ENCODE measurements around the gene TRIM33.
A peak's percentile ranks its signal among the peaks of the same experiment; 100 is the strongest.
"Not testable (repeated sequence)": the region's sequence is repeated elsewhere in the genome, so short reads cannot be mapped to it uniquely, and the experiment has no call there.

TRIM33 gene

GRCh38 chr1:114379358-114379757 lies 131.6 kb downstream of the TRIM33 start:
- Histone ChIP-seq H3K27me3 (no peaks in the 10 kb centered on the region), H3K9me3 (replicated peaks in 1 of 11) (peaks cover 51 to 69% (median 63%) of the 10 kb centered on the region in 11 experiments), H3K4me1 (no peaks in the 10 kb centered on the region), H4K20me1 (no peaks in the 10 kb centered on the region), H3K4me2 (no peak overlapping the region), H3K4me3 (no peak overlapping the region), H3K27ac (no peak overlapping the region), H3K36me3 (peaks cover 0 to 9% (median 0%) of the 10 kb centered on the region in 11 experiments; a peak in 7 of 22 replicates), H3K9ac (no peak overlapping the region)
- peak in 2 of 11 experiments; percentile 38 to 58; a peak in 3 of 22 replicates for TF ChIP-seq Cebpa-rat (IDR thresholded peaks at IDR 0.05)

DNA sequence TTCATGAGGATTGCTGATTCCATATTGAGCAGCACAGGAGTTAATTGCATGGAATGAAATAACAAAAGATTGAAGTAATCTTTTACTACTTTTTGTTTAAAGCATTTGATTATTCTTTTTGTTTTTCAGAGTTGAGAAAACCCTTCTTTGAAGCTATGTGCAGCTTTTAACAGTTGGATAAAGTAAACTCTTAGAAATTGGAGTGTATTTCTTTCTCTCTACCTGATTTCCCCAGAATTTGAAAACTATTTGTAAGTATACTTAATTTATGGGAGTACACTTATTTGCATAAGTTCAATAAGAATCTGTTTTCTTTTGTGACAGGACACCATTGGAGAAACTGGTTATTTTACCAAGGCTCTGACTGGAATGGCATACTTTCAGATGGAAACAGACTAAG lies 133.6 kb downstream of the TRIM33 start:
- Histone ChIP-seq H3K27ac (no peak overlapping the region), H3K4me1 (no peaks in the 10 kb centered on the region), H3K9me3 (replicated peaks in 1 of 11) (peaks cover 56 to 75% (median 71%) of the 10 kb centered on the region in 11 experiments), H3K27me3 (no peaks in the 10 kb centered on the region), H3K4me2 (no peak overlapping the region), H3K9ac (no peak overlapping the region), H3K4me3 (no peak overlapping the region), H4K20me1 (no peaks in the 10 kb centered on the region), H3K36me3 (peaks cover 0 to 12% (median 0%) of the 10 kb centered on the region in 11 experiments; a peak in 7 of 22 replicates)
- no peak for TF ChIP-seq Cebpa-rat (IDR thresholded peaks at IDR 0.05)

DNA sequence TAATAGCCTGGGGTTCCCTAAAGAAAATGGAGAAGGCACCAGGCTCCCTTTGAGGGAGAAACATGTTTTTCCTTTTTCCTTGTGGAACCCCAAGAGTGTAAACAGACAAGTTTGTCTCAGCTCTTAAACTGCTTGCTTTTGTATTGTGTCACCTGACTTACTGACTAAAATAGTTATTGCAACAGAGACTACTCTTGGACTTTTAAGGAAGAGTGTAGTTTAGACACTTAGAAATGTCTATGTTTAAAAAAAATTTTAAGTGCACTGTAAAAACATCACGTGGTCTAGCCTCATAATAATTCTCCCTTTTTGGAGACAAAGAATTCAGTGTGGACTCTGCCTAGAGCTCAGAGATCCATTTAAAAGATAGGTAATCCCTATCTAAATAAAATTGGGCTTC lies 141.1 kb downstream of the TRIM33 start:
- peak overlapping the region in 3 of 11 experiments; percentile 23 to 78 (median 72); a peak in 6 of 22 replicates for H3K27ac ChIP-seq
- no peaks in the 10 kb centered on the region for H3K27me3 ChIP-seq
- H3K4me3 ChIP-seq = no peak overlapping the region
- TF ChIP-seq Cebpa-rat (IDR thresholded peaks at IDR 0.05) = no peak
- H3K36me3 ChIP-seq = peaks cover 0 to 12% (median 0%) of the 10 kb centered on the region in 11 experiments; a peak in 7 of 22 replicates
- H3K4me2 ChIP-seq = peak overlapping the region in 3 of 11 experiments; percentile 8 to 65 (median 48); a peak in 3 of 22 replicates
- H4K20me1 ChIP-seq = no peaks in the 10 kb centered on the region
- peak overlapping the region in 2 of 11 experiments; percentile 18 to 45; a peak in 3 of 22 replicates for H3K9ac ChIP-seq
- peaks cover 0 to 40% (median 0%) of the 10 kb centered on the region in 10 experiments; a peak in 4 of 20 replicates for H3K4me1 ChIP-seq
- H3K9me3 ChIP-seq (replicated peaks in 1 of 11) = peaks cover 23 to 33% (median 29%) of the 10 kb centered on the region in 11 experiments

DNA sequence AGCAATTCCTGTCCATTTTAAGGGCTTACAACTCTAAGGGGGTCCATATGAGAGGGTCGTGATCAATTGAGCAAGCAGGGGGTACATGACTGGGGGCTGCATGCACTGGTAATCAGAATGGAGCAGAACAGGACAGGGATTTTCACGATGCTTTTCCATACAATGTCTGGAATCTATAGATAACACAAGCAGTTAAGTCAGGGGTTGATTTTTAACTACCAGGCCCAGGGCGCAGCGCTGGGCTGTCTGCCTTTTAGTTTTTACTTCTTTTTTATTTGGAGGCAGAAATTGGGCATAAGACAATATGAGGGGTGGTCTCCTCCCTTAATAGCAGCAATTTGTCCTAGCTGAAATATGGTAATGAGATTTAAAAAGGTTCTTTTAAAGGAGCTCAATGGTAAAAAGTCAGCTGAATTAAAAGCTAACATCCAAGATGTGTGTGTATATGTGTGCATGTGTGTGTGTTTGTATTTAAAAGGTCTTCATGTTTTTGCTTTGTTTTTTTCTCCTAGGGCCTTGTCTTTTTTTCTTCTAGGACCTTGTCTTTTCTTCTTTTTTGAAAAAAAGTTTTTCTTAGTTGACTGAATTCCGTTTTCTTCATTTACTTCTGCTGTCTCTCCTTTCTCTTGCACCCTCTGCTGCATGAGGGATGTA lies 141.6 kb downstream of the TRIM33 start:
- H4K20me1 ChIP-seq, H3K4me3 ChIP-seq, H3K27me3 ChIP-seq: not testable (repeated sequence)
- peaks cover 0 to 40% (median 0%) of the 10 kb centered on the region in 10 experiments; a peak in 4 of 20 replicates for H3K4me1 ChIP-seq
- peaks cover 23 to 33% (median 29%) of the 10 kb centered on the region in 11 experiments for H3K9me3 ChIP-seq (replicated peaks in 1 of 11)
- H3K9ac ChIP-seq = peak overlapping the region in 2 of 11 experiments; percentile 18 to 45; a peak in 2 of 22 replicates
- peaks cover 0 to 13% (median 0%) of the 10 kb centered on the region in 11 experiments; a peak in 6 of 22 replicates for H3K36me3 ChIP-seq
- peak overlapping the region in 3 of 11 experiments; percentile 8 to 65 (median 48); a peak in 4 of 22 replicates for H3K4me2 ChIP-seq
- peak overlapping the region in 3 of 11 experiments; percentile 23 to 78 (median 72); a peak in 6 of 22 replicates for H3K27ac ChIP-seq

- no peak for TF ChIP-seq Cebpa-rat (IDR thresholded peaks at IDR 0.05)
- no peaks in the 10 kb centered on the region for H4K20me1 ChIP-seq
- H3K9ac ChIP-seq = 0 out of 22 replicates have a peak overlapping the region, but pooled peaks of 1 of the 11 experiments have one; percentile 18
Observed at GRCh38 chr1:114368560-114369255, 142.3 kb downstream of the TRIM33 start.

DNA sequence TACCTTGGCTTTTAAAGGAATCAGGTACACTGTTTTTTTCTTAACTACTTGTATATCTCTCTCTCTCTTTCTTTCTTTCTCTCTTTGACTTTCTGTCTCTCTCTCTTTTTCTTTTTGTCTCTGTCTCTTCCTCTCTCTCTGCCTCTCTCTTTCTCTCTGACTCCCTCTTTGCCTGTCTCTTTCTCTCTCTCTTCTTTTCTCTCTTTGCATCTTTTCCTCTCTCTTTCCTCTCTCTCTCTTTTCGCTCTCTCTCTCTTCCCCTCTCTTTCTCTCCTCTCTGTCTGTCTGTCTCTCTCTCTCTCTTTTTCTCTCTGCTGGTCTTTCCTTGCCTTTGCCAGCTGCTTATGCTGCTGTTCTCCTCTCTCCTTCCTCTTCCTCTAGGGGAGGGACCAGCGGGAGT lies 143.2 kb downstream of the TRIM33 start:
- Histone ChIP-seq H3K4me2 (peak overlapping the region in 2 of 11 experiments; percentile 48 to 65; a peak in 3 of 22 replicates), H3K4me1 (peaks cover 0 to 40% (median 0%) of the 10 kb centered on the region in 10 experiments; a peak in 4 of 20 replicates), H3K27me3 (no peaks in the 10 kb centered on the region), H3K4me3 (no peak overlapping the region), H4K20me1 (no peaks in the 10 kb centered on the region), H3K27ac (peak overlapping the region in 1 of 11 experiments; percentile 78; a peak in 1 of 22 replicates), H3K36me3 (peaks cover 0 to 21% (median under 1%) of the 10 kb centered on the region in 11 experiments; a peak in 8 of 22 replicates), H3K9me3 (replicated peaks in 1 of 11) (peaks cover 27 to 37% (median 31%) of the 10 kb centered on the region in 11 experiments), H3K9ac (no peak overlapping the region)
- no peak for TF ChIP-seq Cebpa-rat (IDR thresholded peaks at IDR 0.05)

More at GRCh38 chr1:114368560-114369255, 142.3 kb downstream of the TRIM33 start:
- Histone ChIP-seq H3K4me3 (no peak overlapping the region), H3K9me3 (replicated peaks in 1 of 11) (peaks cover 23 to 33% (median 29%) of the 10 kb centered on the region in 11 experiments), H3K27ac (peak overlapping the region in 2 of 11 experiments; percentile 72 to 78; a peak in 4 of 22 replicates), H3K4me1 (peaks cover 0 to 40% (median 0%) of the 10 kb centered on the region in 10 experiments; a peak in 4 of 20 replicates), H3K27me3 (no peaks in the 10 kb centered on the region), H3K36me3 (peaks cover 0 to 15% (median 0%) of the 10 kb centered on the region in 11 experiments; a peak in 7 of 22 replicates), H3K4me2 (peak overlapping the region in 2 of 11 experiments; percentile 48 to 65; a peak in 4 of 22 replicates)

DNA sequence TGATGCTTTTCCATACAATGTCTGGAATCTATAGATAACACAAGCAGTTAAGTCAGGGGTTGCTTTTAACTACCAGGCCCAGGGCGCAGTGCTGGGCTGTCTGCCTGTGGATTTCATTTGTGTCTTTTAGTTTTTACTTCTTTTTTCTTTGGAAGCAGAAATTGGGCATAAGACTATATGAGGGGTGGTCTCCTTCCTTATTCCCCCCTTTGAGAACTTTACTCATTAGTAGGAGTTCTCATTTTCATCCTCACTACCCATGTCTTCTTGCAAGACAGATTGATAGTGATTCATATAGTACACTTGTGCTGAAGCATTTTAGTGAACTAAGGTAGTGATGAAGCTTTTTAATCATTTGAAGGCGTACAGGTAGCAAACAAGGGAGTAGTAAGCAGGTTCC lies 147.8 kb downstream of the TRIM33 start:
- H3K27ac ChIP-seq, H3K27me3 ChIP-seq, H3K9ac ChIP-seq, H3K4me2 ChIP-seq, H4K20me1 ChIP-seq: not testable (repeated sequence)
- peaks cover 0 to 26% (median 5%) of the 10 kb centered on the region in 11 experiments; a peak in 8 of 22 replicates for H3K36me3 ChIP-seq
- peaks cover 49 to 59% (median 52%) of the 10 kb centered on the region in 11 experiments for H3K9me3 ChIP-seq (replicated peaks in 1 of 11)
- 0 out of 20 replicates have a peak overlapping the region, but pooled peaks of 1 of the 10 experiments have one; percentile 2 for H3K4me3 ChIP-seq
- H3K4me1 ChIP-seq = peaks cover 0 to 10% (median 0%) of the 10 kb centered on the region in 10 experiments; a peak in 3 of 20 replicates

DNA sequence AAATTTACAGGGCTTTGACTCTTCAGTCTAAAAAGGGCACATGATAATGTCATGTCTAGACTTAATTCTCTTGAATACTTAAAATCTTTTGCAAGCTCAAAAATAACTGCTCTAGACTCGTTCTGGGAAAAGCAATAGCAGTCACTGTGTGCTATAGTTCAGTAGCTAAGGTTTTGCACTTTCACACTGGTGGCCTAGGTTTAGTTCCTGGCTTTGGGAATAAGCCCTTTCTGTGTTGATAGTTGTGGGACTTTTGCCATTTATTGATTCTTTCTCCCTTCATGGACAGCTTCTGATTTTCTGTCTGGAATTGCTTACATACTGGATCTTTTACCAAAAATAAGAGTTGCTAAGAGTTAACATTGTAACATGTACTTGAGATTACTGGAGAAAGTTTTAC lies 151.2 kb downstream of the TRIM33 start:
- Histone ChIP-seq H3K36me3 (peaks cover 0 to 22% (median 5%) of the 10 kb centered on the region in 11 experiments; a peak in 8 of 22 replicates), H3K4me2 (no peak overlapping the region), H3K27me3 (no peaks in the 10 kb centered on the region), H3K27ac (no peak overlapping the region), H3K9ac (no peak overlapping the region), H3K9me3 (replicated peaks in 1 of 11) (peaks cover 43 to 77% (median 51%) of the 10 kb centered on the region in 11 experiments), H4K20me1 (no peaks in the 10 kb centered on the region), H3K4me3 (no peak overlapping the region), H3K4me1 (peaks cover 0 to 22% (median 6%) of the 10 kb centered on the region in 10 experiments; a peak in 10 of 20 replicates)
- TF ChIP-seq Cebpa-rat (IDR thresholded peaks at IDR 0.05) = no peak
